Epithelial cell of prostate (primary cell): ENCODE results near the gene ZDHHC17.

Experiments used
- DNase-seq: peaks from one replicate; pipeline ENCODE4 v3.0.0-alpha.2; 2011; ENCODE audit warnings: low read depth, low spot score
- H3K27ac ChIP-seq: fragments of 450-650 bp; 2 replicates; pipeline ENCODE4 v1.5.1; 2017; ENCODE audit warnings: mild to moderate bottlenecking

Gene ZDHHC17

DNA sequence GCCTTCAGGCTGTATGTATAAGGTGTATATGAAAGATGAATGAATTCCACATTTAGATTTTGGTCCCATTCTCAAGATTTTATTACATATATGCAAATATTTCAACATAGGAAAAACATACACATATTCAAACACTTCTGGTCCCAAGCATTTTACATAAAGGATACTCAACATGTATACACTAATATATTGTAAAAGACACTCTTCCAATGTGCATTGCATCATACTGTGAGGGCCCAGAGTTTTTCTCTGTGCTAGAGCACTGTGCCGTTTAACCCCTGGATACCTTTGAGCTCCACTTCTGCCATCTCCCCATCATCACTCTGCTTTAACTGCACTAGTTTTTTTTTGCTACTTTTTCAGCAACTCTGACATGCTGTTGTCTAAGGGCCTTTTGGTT, 48.1 kb downstream of the ZDHHC17 start:
- H3K27ac ChIP-seq = no peak overlapping the region
- no peak for DNase-seq

DNA sequence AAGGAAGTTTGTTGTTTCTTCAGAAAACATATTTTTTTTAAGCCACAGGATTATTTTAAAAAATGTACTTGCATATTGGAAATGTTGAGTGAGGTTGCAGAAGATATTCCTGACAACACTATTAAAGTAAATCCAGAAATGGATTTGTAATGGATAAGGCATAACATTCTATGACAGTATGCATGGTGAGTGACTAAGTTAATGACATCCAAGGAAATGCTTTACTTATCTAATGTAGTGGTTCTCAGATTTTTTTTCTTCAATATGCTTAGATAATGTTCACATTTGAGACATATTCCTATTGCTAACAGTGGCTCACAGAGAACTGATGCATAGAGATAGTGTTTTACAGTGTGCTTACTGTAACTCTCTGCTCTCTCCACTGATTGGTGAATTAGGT, 49.4 kb downstream of the ZDHHC17 start:
- DNase-seq = no peak
- no peak overlapping the region for H3K27ac ChIP-seq

DNA sequence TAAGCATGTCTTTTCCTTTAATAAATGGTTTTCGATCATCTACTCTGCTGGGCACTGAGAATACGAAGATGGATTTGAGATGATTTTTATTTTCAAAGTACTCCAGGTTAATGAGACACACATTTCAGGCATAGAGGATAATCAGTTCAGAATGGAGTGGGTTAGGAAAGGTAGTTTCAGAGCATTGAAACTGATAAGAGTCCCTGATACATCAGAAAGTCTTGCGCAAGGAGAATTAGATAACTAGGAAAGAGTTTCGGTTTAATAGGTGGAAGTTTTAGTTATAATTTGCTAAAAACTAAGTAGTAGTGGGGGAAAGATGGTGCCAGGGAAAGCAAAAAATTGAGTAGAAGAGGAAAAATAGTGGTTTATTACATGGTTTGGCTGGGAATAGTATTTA, 50.1 kb downstream of the ZDHHC17 start:
- DNase-seq = no peak
- no peak overlapping the region for H3K27ac ChIP-seq

DNA sequence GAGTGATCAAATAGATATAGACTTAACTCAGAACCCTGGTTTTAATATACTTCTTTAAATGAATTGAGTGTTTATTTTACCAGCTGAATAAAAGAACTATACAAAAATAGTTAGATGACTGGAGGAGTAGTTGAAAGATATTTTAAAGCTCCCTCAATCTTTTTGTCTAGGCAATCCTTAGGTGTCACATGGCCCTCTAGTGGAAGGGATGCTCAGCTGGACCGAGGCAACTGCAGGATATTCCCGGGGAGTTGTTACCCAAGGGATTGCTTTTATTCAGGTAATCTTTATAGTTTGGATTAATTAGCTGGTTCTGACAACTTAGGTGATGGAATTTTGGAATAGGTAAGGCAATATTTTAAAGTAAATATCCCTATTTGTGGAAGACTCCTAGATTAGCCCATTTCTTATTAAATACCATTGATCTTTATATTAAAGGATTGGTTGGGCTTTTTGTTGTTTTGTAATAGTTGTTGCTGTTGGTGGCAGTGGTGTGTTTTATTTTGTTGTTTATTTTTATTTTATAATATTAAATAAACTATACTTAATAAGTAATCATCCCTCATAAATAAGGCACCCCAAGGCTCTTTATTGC, 57.1 kb downstream of the ZDHHC17 start:
- no peak for DNase-seq
- H3K27ac ChIP-seq = no peak overlapping the region

DNA sequence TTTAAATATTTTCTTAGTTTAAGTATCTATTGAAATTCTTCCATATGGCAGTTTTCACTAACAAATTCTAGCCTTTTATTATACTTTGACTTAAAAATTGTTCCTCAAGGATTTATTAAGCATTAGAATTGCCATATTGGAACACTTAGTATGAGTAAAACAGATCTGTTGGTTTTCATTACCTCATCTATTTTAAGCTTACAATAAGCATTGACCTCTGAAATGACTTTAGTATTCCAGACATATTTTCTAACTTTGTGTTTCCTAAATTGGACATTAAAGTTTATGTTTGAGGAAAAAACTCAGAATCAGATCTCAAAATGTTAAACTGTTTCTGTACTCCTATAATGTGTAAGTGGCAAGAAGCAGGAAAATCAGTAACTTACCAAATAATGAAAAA, 66.5 kb downstream of the ZDHHC17 start:
- H3K27ac ChIP-seq = no peak overlapping the region

DNA sequence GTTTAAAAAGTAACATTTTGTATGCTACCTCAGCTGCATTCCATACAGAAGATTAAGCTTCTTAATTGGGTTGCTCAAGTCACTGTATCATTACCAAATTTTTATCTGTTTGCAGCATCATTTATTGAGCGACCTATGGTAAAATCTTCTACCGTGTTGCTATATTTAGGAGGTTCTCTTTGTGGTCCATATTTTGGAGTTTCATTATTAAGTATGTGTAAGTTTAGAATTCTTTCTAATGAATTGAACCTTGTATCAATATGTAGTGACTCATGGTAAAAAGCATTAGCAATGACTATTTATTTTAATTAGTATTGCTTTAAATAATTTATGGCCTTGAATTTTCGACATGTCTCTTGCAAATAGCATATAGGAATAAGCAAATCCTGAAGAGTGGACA, 72.7 kb downstream of the ZDHHC17 start:
- no peak for DNase-seq
- no peak overlapping the region for H3K27ac ChIP-seq

More for the DNA sequence above, 66.5 kb downstream of the ZDHHC17 start:
- DNase-seq = no peak

DNA sequence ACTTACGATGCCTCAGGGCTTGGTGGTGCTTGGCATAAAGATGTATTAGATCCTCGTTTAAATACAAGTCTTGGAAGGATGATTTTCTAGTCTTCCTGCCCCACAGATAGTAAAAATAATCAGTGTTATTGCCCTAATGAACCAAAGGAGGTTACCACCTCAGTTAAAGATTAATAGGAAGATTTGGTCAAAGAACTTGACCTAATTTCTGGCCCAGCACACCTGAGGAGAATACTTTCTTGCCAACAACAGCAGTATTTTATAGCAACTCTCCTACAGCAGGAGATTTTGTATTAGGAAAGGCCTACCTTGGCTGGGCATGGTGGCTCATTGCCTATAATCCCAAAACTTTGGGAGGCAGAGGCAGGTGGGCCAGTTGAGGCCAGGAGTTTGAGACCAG, 83.3 kb downstream of the ZDHHC17 start:
- no peak for DNase-seq

DNA sequence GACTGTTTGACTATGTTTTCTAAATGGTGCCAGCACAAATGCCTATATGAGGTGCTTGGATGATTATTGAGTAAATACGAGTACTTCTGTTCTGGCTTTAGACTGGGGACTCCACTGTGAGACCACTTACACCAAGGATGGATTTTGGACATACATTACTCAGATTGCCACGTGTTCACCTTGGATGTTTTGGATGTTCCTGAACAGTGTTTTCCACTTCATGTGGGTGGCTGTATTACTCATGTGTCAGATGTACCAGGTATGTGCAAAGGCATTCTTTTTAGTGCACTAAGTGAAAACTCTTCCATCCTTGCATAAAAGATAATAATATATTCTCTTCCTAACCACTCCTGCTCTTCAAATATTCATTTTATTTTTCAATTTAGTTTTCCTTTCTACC, 84.2 kb downstream of the ZDHHC17 start:
- H3K27ac ChIP-seq = no peak overlapping the region
- DNase-seq = no peak

More for the DNA sequence above, 83.3 kb downstream of the ZDHHC17 start:
- H3K27ac ChIP-seq = no peak overlapping the region

DNA sequence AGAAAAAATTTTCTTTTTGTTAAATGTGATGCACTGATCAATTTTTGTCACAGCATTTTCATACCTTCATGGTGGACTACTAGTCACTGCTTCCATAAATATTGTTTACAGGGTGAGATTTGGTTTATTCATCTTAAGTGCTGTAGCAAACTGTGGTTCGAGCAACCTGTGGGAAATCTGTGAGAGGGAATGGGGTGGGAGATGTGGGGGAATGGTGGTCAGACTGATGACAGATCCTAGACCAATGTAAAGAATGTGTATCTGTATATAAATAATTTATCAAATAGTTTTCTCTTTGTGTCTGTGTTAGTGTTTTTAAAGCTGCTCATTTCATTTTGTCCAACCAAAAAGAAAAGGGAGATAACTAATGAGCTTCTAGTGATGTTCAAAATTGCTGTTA, 88.2 kb downstream of the ZDHHC17 start:
- H3K27ac ChIP-seq = no peak overlapping the region
- DNase-seq = no peak

DNA sequence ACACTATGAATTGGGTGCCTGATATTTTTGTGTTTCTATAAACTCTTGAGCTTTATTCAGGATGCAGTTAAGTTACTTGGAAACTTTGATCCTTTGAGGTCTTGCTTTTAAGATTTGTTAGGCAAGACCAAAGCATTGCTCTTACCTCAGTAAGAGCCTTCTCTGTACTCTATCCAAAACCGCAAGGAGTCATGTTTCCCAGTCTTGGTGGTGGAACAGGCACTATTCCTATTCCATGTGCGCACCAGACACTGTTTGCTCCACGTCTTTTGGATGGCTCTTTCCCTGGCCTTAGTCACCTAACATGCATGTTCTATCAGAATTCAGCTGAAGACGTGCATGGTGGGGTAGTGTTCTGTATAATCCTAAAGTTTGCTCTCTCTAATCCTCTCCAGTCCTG, 91.4 kb downstream of the ZDHHC17 start:
- no peak for DNase-seq
- H3K27ac ChIP-seq = no peak overlapping the region

DNA sequence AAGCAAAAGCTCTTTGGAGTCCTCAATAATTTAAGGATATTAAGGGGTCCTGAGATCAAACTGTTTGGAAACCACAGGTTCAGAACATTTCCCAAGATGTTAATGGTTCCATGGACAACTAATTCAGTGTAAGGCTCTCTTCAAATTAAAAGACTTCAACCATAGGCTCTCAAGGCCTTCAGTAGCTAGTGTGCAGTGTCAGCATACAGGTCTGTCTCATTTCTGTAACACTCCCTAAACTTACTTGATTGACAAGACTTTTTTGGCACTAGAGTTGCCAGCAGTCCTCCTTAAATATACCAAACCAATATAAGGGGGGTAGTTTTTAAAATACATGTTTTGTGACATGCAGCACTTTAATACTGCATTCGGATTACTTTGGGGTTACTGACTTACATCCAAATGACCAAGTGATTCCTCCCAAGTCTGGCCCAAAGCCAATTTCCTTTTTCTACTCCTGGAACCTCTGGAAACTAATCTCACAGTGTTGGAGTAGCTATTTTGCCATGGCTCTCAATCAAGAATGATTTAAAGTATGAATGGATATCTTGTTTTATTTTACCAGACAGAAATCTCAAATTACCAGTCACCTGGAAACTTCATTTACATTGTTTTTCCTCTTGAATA, 92.2 kb downstream of the ZDHHC17 start:
- H3K27ac ChIP-seq = no peak overlapping the region
- no peak for DNase-seq

DNA sequence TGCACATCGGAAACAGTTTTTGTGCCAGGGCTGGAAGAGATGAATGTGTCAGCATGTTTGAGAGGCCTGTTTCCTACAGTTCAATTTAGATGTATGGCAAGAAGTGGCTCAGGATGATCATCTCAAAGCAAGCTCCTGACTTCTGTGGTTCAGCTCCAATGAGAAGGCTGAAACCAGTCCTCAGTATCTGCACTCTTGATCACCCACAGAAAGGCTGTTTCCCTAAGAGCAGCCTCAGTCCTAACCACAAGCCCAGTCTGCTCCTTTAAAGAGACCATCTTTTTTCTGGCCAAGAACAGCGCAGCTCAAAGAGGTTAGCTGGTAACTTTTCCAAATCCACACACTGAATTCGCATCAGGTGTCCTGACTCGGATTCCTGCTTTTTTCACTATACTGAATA, 95.7 kb downstream of the ZDHHC17 start:
- H3K27ac ChIP-seq = no peak overlapping the region
- no peak for DNase-seq

DNA sequence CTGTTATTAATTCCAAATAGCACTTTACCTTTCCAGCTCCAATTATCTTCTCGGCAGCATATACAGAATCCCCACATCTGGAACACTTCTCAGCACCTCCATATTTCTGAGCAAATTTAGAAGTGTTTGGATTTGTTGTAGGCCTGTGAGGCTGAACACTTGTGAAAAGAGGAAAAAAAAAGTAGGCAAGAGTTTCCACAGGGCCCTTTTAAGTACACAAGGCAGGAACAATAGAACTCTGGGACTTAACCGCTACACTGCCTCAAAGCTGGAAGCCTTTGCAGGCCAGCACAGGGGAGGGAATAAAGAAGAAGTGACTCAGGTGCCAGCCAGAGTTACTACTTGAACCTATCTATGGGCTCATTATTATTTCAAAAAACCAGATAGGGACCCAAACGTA, 96.3 kb downstream of the ZDHHC17 start:
- H3K27ac ChIP-seq = no peak overlapping the region
- DNase-seq = no peak

DNA sequence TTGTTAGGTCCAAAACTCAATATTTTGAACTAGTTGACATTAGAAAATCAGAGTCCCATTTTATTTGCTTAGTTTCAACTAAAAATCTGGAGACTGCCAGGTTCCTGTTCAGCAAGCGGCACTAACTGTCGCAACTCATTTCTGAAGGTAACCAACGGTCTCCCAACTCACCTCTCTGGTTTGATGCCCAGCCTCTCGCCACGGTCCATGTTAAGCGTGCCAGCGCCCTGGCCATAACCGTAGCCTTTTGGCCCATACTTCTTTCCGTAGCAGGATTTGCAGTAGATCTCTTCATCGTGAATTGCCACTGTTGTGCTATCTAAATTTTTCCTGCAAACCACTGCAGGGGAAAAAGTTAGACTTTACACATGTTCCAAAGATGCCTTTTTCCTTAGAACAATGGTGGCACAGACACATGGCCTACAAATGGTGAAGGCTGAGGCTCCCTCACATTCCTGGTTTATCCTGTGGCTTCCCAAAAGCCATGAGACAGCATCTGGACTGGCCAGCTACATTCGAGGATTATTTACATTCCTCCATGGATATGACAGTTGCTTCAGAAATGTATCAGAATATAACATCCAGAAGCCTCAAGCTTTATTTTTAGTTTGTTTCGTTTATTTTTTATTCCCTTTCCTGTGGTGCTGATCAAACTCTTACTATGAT, 99.2 kb downstream of the ZDHHC17 start:
- no peak for DNase-seq
- no peak overlapping the region for H3K27ac ChIP-seq

DNA sequence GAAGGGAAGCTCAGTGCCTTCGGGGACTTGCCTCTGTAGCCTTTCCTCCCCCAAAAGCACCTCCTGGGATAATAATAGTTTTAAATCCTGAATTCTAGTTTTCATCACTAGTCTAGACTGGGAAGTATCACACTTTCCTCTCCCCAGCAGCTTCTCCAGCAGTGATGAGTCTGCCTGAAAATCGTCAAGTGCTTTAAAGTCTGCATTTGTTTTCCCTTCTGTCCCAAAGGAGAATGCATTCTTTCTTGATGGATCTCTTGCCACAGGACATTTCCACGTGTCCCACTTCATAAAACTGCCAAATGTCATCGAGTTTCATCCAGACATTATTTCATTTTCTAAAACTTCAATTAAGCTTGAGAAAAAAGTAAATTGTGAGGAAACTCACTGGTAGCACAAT, 99.9 kb downstream of the ZDHHC17 start:
- H3K27ac ChIP-seq = no peak overlapping the region
- no peak for DNase-seq

DNA sequence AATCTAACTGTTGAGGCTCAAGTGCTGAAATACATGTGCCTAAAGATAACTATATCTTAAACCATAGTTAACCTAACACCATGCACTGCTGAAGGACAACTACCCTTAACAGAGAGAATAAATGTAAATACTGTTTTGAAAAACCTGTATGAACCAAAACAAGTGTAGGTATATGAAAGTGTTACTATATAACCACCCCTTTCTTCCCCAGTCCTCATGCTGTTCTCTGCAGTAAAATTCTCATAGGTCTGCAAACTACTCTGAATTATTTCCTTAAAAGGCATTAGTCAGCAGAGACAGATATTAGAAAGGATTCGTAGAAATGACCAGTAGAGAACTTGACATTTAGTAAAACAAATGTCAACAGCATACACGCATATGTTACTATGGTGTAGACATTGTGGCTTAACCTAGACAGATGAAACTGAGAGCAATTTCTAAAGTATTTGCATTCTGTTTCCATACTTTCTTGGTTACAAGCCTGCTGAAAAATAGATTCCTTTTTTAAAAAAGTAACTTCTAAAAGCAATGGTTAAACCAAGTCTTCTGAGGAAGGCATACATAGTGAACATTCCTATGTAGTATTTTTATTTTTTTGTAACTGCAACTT, 101.0 kb downstream of the ZDHHC17 start:
- H3K27ac ChIP-seq = no peak overlapping the region

DNA sequence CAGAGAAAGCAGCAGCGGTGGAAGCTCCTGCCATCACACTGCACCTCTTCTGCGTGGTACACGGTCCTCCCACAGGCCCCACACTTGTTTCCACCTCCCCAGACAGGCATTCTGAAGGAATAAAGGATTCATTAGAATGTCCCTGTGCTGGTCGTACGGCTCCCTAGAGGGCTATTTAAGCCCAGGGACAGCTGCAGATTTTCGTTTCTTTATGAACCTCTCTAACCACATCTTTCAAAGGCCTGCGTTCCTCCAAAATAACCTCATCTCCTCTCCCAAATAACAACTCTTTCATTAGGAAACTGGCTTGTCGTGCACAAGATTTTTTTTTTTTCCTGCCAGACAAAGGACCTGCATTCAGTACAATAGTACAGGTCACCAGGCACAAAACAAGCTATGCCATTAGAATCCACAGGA, 102.2 kb downstream of the ZDHHC17 start:
- no peak overlapping the region for H3K27ac ChIP-seq
- no peak for DNase-seq

More for the DNA sequence above, 101.0 kb downstream of the ZDHHC17 start:
- DNase-seq = no peak

DNA sequence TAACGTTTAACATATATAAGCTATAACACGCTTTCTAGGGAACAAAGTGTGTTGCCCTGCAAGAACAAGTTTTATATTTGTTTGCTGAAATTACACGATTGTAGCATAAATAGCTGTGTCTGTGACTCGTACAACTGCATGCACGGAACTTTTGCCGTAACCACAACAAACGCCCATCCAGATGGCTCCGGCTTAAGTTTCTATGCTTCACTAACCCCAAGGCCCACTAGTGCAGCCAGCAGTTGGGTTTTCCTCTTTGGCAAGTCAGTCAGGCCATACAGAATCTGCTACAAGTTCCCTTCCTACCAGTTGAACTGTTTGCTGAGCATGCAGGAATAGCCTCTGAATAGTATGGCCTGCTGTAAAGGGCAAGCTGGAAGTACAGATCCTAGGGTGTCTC, 102.8 kb downstream of the ZDHHC17 start:
- no peak for DNase-seq
- no peak overlapping the region for H3K27ac ChIP-seq

DNA sequence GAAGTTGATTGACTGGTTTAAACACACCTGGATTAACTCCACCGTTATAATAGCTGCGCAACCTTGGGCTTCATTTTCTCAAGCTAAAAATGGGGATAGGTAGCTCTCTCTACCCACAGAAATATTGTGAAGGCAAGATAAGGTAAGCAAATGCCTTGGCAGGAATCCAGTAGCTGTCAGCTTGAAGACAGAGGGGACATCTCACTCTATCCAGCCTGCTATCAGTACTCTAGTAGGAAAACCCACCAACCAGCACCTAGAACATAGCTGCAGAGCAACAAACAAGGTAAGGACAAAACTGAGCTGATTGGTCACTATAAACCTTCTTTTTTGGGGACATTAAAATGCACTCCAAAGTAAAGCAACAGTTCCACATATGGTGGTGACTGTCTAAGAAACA, 107.2 kb downstream of the ZDHHC17 start:
- no peak overlapping the region for H3K27ac ChIP-seq
- no peak for DNase-seq

DNA sequence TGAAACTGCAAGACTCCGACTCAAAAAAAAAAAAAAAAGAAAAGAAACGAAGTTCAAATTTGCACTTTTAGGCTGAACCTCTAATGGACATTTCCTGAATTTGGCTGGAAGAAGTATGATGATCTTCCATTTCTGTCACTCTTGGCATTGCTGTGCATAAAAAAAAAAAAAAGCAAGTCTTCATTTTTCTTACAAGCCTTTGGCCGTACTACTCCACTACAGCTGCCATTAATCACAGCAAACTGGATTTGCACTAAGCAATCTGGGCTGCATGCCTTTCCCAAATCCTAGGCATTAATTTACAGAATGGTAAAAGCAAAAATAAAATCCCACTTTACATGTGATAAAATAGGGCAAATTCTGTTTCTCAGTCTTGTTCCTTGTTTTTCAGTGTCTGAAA, 107.8 kb downstream of the ZDHHC17 start:
- no peak for DNase-seq
- H3K27ac ChIP-seq = no peak overlapping the region

DNA sequence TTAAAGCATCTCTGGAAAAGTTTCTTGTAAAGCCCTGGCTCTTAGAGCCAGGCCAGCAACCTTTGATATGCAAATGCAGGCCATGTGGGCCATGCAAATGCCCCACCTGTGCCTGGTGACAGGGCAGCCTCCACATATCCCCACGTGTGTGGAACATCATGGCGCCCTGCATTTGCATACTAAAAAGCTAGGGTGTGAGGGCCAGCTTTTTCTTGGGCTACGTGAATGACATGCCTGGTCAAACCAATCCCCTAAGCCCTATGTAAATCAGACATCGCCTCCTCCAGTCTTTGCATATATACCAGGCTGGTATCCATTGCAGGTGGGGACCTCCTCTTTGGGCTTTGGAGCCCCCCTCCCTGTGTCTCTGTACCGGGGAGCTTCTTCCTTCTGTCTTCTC, 108.5 kb downstream of the ZDHHC17 start:
- DNase-seq = no peak
- H3K27ac ChIP-seq = no peak overlapping the region
